Stimulated activated memory B cell treated with anti-CD40 and anti-IgM and Interleukin-4, amounts not matched to agents 10 μg/mL and 1 μg/mL and 100 μg/mL, for 72 hours (primary cell): Measurements from ENCODE around the gene GLT6D1.
"Not testable (repeated sequence)": the region's sequence is repeated elsewhere in the genome, so short reads cannot be mapped to it uniquely, and the experiment has no call there.

Source experiments
- ATAC-seq: fragments of 150-1000 bp; cut with Tn5 transposase; 2 replicates; pipeline ENCODE4 v1.10.0; 2021
- H3K27ac Mint-ChIP-seq: one replicate; pipeline ENCODE4 v1.8.0; 2022; ENCODE audit warnings: mild to moderate bottlenecking, mixed read lengths
- H3K27me3 Mint-ChIP-seq: one replicate; pipeline ENCODE4 v1.8.0; 2022; ENCODE audit warnings: mixed read lengths
- H3K36me3 Mint-ChIP-seq: one replicate; pipeline ENCODE4 v1.8.0; 2022; ENCODE audit warnings: mixed read lengths
- H3K4me1 Mint-ChIP-seq: one replicate; pipeline ENCODE4 v1.8.0; 2022; ENCODE audit warnings: mixed read lengths
- H3K4me3 Mint-ChIP-seq: one replicate; pipeline ENCODE4 v1.8.0; 2022; ENCODE audit warnings: mild to moderate bottlenecking, moderate library complexity, mixed read lengths
- H3K9me3 Mint-ChIP-seq: one replicate; pipeline ENCODE4 v1.8.0; 2022; ENCODE audit warnings: mixed read lengths

Gene GLT6D1

GRCh38 chr9:135669616-135670285 is 30.4 kb upstream of the GLT6D1 start:
- no peak overlapping the region for H3K27ac Mint-ChIP-seq
- H3K4me3 Mint-ChIP-seq: no peak overlapping the region
- H3K36me3 Mint-ChIP-seq: no peaks in the 10 kb centered on the region
- ATAC-seq: no peak
- H3K4me1 Mint-ChIP-seq: no peaks in the 10 kb centered on the region
- H3K9me3 Mint-ChIP-seq: peaks cover 3% of the 10 kb centered on the region
- H3K27me3 Mint-ChIP-seq: peaks cover 13% of the 10 kb centered on the region

- not testable (repeated sequence) for H3K4me1 Mint-ChIP-seq, ATAC-seq
Observed at GRCh38 chr9:135669018-135669417, 29.7 kb upstream of the GLT6D1 start.

GRCh38 chr9:135667463-135668001 is 28.2 kb upstream of the GLT6D1 start:
- Mint-ChIP-seq H3K27ac (no peak overlapping the region), H3K4me1 (no peaks in the 10 kb centered on the region), H3K9me3 (peaks cover 3% of the 10 kb centered on the region), H3K4me3 (no peak overlapping the region), H3K27me3 (peaks cover 22% of the 10 kb centered on the region), H3K36me3 (no peaks in the 10 kb centered on the region)
- no peak for ATAC-seq

More at GRCh38 chr9:135669018-135669417, 29.7 kb upstream of the GLT6D1 start:
- peaks cover 20% of the 10 kb centered on the region for H3K27me3 Mint-ChIP-seq
- H3K27ac Mint-ChIP-seq, H3K9me3 Mint-ChIP-seq, H3K4me3 Mint-ChIP-seq, H3K36me3 Mint-ChIP-seq: not testable (repeated sequence)

GRCh38 chr9:135666534-135667462 is 27.5 kb upstream of the GLT6D1 start:
- ATAC-seq: no peak
- Mint-ChIP-seq H3K9me3 (peaks cover 3% of the 10 kb centered on the region), H3K4me3 (no peak overlapping the region), H3K27me3 (peaks cover 22% of the 10 kb centered on the region), H3K4me1 (no peaks in the 10 kb centered on the region), H3K36me3 (no peaks in the 10 kb centered on the region), H3K27ac (no peak overlapping the region)

GRCh38 chr9:135665795-135666189 is 26.5 kb upstream of the GLT6D1 start:
- Mint-ChIP-seq H3K4me1 (no peaks in the 10 kb centered on the region), H3K27ac (no peak overlapping the region), H3K36me3 (no peaks in the 10 kb centered on the region), H3K27me3 (peaks cover 22% of the 10 kb centered on the region), H3K4me3 (no peak overlapping the region), H3K9me3 (peaks cover 3% of the 10 kb centered on the region)
- ATAC-seq: no peak

GRCh38 chr9:135664801-135665794 is 25.8 kb upstream of the GLT6D1 start:
- Mint-ChIP-seq H3K4me3 (no peak overlapping the region), H3K4me1 (no peaks in the 10 kb centered on the region), H3K27ac (no peak overlapping the region), H3K36me3 (no peaks in the 10 kb centered on the region), H3K9me3 (peaks cover 3% of the 10 kb centered on the region), H3K27me3 (peaks cover 22% of the 10 kb centered on the region)
- ATAC-seq: no peak

GRCh38 chr9:135664266-135664665 is 24.9 kb upstream of the GLT6D1 start:
- Mint-ChIP-seq H3K9me3 (peaks cover 3% of the 10 kb centered on the region), H3K4me1 (no peaks in the 10 kb centered on the region), H3K36me3 (no peaks in the 10 kb centered on the region), H3K27me3 (peaks cover 22% of the 10 kb centered on the region), H3K4me3 (no peak overlapping the region), H3K27ac (no peak overlapping the region)
- ATAC-seq: no peak

- Mint-ChIP-seq H3K9me3 (peaks cover 3% of the 10 kb centered on the region), H3K36me3 (no peaks in the 10 kb centered on the region), H3K27ac (no peak overlapping the region), H3K4me3 (no peak overlapping the region), H3K27me3 (peaks cover 22% of the 10 kb centered on the region), H3K4me1 (no peaks in the 10 kb centered on the region)
- no peak for ATAC-seq
Observed at GRCh38 chr9:135663857-135664256, 24.5 kb upstream of the GLT6D1 start.

GRCh38 chr9:135663451-135663770 is 24.1 kb upstream of the GLT6D1 start:
- no peaks in the 10 kb centered on the region for H3K4me1 Mint-ChIP-seq
- peaks cover 22% of the 10 kb centered on the region for H3K27me3 Mint-ChIP-seq
- H3K36me3 Mint-ChIP-seq: no peaks in the 10 kb centered on the region
- no peak overlapping the region for H3K27ac Mint-ChIP-seq
- no peak for ATAC-seq
- H3K9me3 Mint-ChIP-seq: peaks cover 2% of the 10 kb centered on the region
- H3K4me3 Mint-ChIP-seq: no peak overlapping the region

GRCh38 chr9:135662758-135663450 is 23.6 kb upstream of the GLT6D1 start, which contains the start of gene LCN9:
TSS of gene LCN9 (plus strand) at chr9:135663309. CDS start at chr9:135663322, 13 bp downstream.
- Mint-ChIP-seq H3K36me3 (no peaks in the 10 kb centered on the region), H3K9me3 (no peaks in the 10 kb centered on the region)

GRCh38 chr9:135661816-135662560 is 22.6 kb upstream of the GLT6D1 start:
- Mint-ChIP-seq H3K9me3 (no peaks in the 10 kb centered on the region), H3K27ac (no peak overlapping the region), H3K36me3 (no peaks in the 10 kb centered on the region), H3K4me3 (no peak overlapping the region), H3K4me1 (no peaks in the 10 kb centered on the region), H3K27me3 (peaks cover 22% of the 10 kb centered on the region)
- no peak for ATAC-seq

More at GRCh38 chr9:135662758-135663450, 23.6 kb upstream of the GLT6D1 start, which contains the start of gene LCN9:
- no peak within 1 kb of the TSS for H3K4me3 Mint-ChIP-seq
- peaks cover 22% of the 10 kb centered on the region for H3K27me3 Mint-ChIP-seq
- no peaks in the 10 kb centered on the region for H3K4me1 Mint-ChIP-seq
- ATAC-seq: no peak
- H3K27ac Mint-ChIP-seq: no peak within 1 kb of the TSS

GRCh38 chr9:135660407-135660806 is 21.1 kb upstream of the GLT6D1 start:
- no peak for ATAC-seq
- Mint-ChIP-seq H3K4me1 (no peaks in the 10 kb centered on the region), H3K4me3 (no peak overlapping the region), H3K36me3 (no peaks in the 10 kb centered on the region), H3K27ac (no peak overlapping the region), H3K27me3 (peaks cover 25% of the 10 kb centered on the region), H3K9me3 (no peaks in the 10 kb centered on the region)

- no peaks in the 10 kb centered on the region for H3K4me1 Mint-ChIP-seq
- no peaks in the 10 kb centered on the region for H3K9me3 Mint-ChIP-seq
Observed at GRCh38 chr9:135659252-135659651, 19.9 kb upstream of the GLT6D1 start.

GRCh38 chr9:135657416-135657815 is 18.1 kb upstream of the GLT6D1 start:
- Mint-ChIP-seq H3K27ac (no peak overlapping the region), H3K4me3 (no peak overlapping the region), H3K27me3 (peaks cover 27% of the 10 kb centered on the region), H3K36me3 (no peaks in the 10 kb centered on the region), H3K9me3 (no peaks in the 10 kb centered on the region), H3K4me1 (no peaks in the 10 kb centered on the region)
- no peak for ATAC-seq

More at GRCh38 chr9:135659252-135659651, 19.9 kb upstream of the GLT6D1 start:
- ATAC-seq: no peak
- peaks cover 24% of the 10 kb centered on the region for H3K27me3 Mint-ChIP-seq
- H3K4me3 Mint-ChIP-seq: no peak overlapping the region
- H3K27ac Mint-ChIP-seq: no peak overlapping the region
- H3K36me3 Mint-ChIP-seq: no peaks in the 10 kb centered on the region
